Left lung (tissue), 10 donors: ENCODE data around the gene KATNAL1. TPM values are rescaled to one million over a fixed set of nuclear protein-coding genes. Genes with fewer than 3 reads are reported as not detected.

Experiments used
- ATAC-seq: fragments of 200-7000 bp; cut with Tn5 transposase; one replicate; pipeline ENCODE4 v1.9.1; 2020; ENCODE audit warnings: moderate library complexity
- DNase-seq, 4 donors: peaks; one replicate each; pipeline ENCODE4 v3.0.0-alpha.2; 2013 to 2020
- H3K27ac ChIP-seq, 2 donors: fragments of 200-600 bp; sonication (generic) in 1 of 2; one replicate each; pipeline versions ENCODE4 v1.5.0 to v1.8.0; 2020 to 2021
- H3K27me3 ChIP-seq, 2 donors: fragments of 200-600 bp; sonication (generic) in 1 of 2; one replicate each; pipeline versions ENCODE4 v1.5.0 to v1.8.0; 2020 to 2021
- H3K36me3 ChIP-seq, 2 donors: fragments of 200-600 bp; sonication (generic) in 1 of 2; one replicate each; pipeline versions ENCODE4 v1.5.0 to v1.8.0; 2020 to 2021
- H3K4me1 ChIP-seq, 2 donors: fragments of 200-600 bp; one replicate each; pipeline ENCODE4 v1.8.0; 2021
- H3K4me3 ChIP-seq, 2 donors: fragments of 200-600 bp; sonication (generic) in 1 of 2; one replicate each; pipeline versions ENCODE4 v1.5.0 to v1.8.0; 2020 to 2021; ENCODE audit warnings: mild to moderate bottlenecking in 1 of 2
- H3K9me3 ChIP-seq, 2 donors: fragments of 200-600 bp; sonication (generic) in 1 of 2; one replicate each; pipeline versions ENCODE4 v1.5.0 to v1.8.0; 2020 to 2021
- intact Hi-C, 2 donors: fragments of 100-400 bp; cut with DNase I; formaldehyde crosslinking; loops; one replicate each; pipeline versions ENCODE4 v1.11.2 to v1.14.2; 2022
- polyA plus RNA-seq, 6 donors: library from polyadenylated mRNA; unstranded; fragments of 120-200 nt; gene quantifications; one replicate each; pipeline ENCODE4 v1.2.1, GENCODE V29; 2013; ENCODE audit not compliant: insufficient read length in 6 of 6
- total RNA-seq, 2 donors: library from RNA; stranded (reverse); fragmentation: NEBNext Ultra II Directional; extraction: Animal tissue kit (Norgen Biotek cat#: 25700); gene quantifications; one replicate each; pipeline ENCODE4 v1.2.1, GENCODE V29; 2021
- TF ChIP-seq, protein P1 (sequence below), 2 donors: fragments of 200-600 bp; sonication (generic) in 1 of 2; IDR thresholded peaks; one replicate each; pipeline versions ENCODE4 v1.5.0 to v1.8.0; 2021; ENCODE audit warnings: antibody characterized with exemption in 2 of 2
- donor health status: DM: no; HTN: yes; CAD: no.
- donor health status: DM: no; HTN: no; CAD: no.

KATNAL1 gene
- total and polyA plus RNA-seq, 8 donors = 13.9 to 24.9 (median 16.2) TPM

DNA sequence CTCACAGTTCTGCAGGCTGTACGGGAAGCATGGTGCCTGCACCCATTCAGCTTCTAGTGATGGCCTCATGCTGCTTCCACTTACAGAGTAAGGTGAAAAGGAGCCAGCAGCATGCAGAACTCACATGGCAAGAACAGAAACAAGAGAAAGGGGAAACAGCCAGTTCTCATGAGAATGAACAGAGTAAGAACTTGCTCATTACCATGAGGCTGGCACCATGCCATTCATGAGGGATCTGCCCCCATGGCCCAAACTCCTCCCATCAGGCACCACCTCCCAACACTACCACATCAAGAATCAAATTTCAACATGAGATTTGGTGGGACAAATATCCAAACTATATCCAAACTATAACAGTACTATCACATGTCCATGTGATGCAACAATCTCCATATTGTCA lies 72.1 kb downstream of the KATNAL1 start:
- H3K36me3 ChIP-seq = peaks cover 0 to 17% of the 10 kb centered on the region in 2 donors
- H3K9me3 ChIP-seq = no peaks in the 10 kb centered on the region
- no peaks in the 10 kb centered on the region for H3K27me3 ChIP-seq
- TF ChIP-seq, protein P1, sequence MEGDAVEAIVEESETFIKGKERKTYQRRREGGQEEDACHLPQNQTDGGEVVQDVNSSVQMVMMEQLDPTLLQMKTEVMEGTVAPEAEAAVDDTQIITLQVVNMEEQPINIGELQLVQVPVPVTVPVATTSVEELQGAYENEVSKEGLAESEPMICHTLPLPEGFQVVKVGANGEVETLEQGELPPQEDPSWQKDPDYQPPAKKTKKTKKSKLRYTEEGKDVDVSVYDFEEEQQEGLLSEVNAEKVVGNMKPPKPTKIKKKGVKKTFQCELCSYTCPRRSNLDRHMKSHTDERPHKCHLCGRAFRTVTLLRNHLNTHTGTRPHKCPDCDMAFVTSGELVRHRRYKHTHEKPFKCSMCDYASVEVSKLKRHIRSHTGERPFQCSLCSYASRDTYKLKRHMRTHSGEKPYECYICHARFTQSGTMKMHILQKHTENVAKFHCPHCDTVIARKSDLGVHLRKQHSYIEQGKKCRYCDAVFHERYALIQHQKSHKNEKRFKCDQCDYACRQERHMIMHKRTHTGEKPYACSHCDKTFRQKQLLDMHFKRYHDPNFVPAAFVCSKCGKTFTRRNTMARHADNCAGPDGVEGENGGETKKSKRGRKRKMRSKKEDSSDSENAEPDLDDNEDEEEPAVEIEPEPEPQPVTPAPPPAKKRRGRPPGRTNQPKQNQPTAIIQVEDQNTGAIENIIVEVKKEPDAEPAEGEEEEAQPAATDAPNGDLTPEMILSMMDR (IDR thresholded peaks at IDR 0.05) = no peak
- DNase-seq (no peak), ATAC-seq (no peak)
- H3K27ac ChIP-seq = no peak overlapping the region
- intact Hi-C loops = no loop called here
- no peaks in the 10 kb centered on the region for H3K4me1 ChIP-seq
- no peak overlapping the region for H3K4me3 ChIP-seq

DNA sequence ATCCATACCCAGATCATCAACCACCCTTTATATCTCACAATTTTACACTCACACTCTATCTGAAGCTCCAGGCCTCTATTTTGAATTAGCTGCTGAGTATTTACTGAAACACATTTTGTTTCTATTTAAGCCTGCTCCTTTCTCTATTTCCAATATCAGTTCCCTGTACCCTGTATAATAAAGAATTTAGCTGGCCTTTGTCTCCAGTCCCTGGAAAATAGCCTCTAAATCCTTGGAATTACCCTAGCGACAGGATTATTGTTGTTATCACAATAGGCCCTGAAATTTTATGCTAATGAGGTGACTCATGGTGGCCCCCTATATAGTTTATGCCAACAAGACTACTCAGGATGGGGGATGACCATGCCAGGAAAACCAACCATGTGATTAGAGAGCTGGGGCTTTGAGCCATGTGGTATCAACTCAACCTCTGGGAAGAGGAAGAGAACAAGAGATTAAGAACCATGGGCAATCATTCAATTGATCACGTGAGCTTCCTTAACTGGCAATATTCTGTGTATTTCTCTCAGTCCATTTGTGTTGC lies 72.7 kb downstream of the KATNAL1 start:
- Histone ChIP-seq H3K36me3 (peaks cover 0 to 15% of the 10 kb centered on the region in 2 donors), H3K27ac (no peak overlapping the region), H3K27me3 (no peaks in the 10 kb centered on the region), H3K9me3 (no peaks in the 10 kb centered on the region), H3K4me1 (no peaks in the 10 kb centered on the region), H3K4me3 (no peak overlapping the region)
- DNase-seq = no peak
- TF ChIP-seq, protein P1 (IDR thresholded peaks at IDR 0.05) = no peak
- ATAC-seq = no peak
- intact Hi-C loops = no loop called here

DNA sequence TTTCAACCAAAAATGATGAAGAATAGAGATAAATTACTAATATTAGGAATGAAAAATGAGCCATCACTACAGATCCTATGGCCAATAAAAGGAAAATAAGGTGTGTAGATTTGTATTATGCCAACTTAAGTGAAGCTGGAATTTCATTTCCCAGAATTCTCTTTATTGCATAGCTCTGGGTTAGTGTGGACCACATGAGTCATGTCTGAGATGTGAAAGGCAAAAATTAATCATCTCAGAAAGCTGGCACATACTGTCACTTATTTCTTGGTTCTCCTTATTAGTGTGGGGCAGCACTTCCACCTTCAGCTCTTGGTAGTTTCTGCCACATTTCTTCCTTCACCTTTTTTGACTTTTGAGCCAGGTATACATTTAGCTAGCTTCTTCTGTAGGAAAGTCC lies 82.6 kb downstream of the KATNAL1 start:
- intact Hi-C loops = no loop called here
- Histone ChIP-seq H3K4me3 (no peak overlapping the region), H3K9me3 (peaks cover 5 to 16% of the 10 kb centered on the region in 2 donors), H3K27ac (no peak overlapping the region), H3K36me3 (peaks cover 0 to 55% of the 10 kb centered on the region in 2 donors), H3K4me1 (no peaks in the 10 kb centered on the region), H3K27me3 (no peaks in the 10 kb centered on the region)
- TF ChIP-seq, protein P1 (IDR thresholded peaks at IDR 0.05) = no peak
- ATAC-seq = peak; percentile 21
- DNase-seq = no peak

DNA sequence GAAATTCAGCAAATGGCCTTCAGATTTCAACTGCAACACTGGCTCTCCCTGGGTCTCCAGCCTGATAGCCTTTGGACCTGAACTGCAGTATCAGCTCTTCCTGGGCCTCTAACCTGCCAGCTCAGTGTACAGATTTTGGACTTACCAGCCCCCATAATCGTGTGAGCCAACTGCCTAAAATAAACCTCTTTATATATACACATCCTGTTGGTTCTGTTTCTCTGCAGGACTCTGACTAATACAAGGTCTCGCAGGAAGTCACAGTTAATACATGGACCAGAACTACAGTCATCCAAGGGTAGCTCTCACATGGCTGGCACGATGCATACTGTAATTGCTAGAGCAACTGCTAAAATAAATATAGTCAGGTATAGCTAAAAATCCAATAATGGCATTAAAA lies 85.1 kb downstream of the KATNAL1 start:
- no peak for ATAC-seq

DNA sequence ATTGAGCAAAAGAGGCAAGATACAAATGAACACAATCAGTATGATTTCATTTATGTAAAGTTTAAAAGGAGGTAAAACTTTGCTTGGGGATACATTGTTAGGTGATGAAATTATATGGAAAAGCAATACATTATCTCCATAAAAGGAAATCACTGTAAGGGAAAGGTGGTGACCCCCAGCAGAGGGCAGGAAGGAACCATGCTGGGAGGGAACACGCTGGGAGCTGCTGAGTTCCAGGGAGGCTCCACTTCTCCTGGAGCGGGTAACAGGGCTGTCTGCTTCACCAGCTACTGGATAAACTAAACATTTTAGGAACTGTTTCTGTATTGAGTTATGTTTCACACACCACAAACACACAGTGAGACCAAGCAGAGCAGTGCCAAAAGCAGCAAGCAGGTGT lies 91.2 kb downstream of the KATNAL1 start:
- Histone ChIP-seq H3K4me3 (no peak overlapping the region), H3K27ac (no peak overlapping the region), H3K36me3 (peaks cover 0 to 12% of the 10 kb centered on the region in 2 donors), H3K27me3 (no peaks in the 10 kb centered on the region), H3K4me1 (no peaks in the 10 kb centered on the region), H3K9me3 (no peaks in the 10 kb centered on the region)
- ATAC-seq = no peak
- TF ChIP-seq, protein P1 (IDR thresholded peaks at IDR 0.05) = no peak
- intact Hi-C loops = no loop called here
- DNase-seq = no peak

More for the DNA sequence above, 85.1 kb downstream of the KATNAL1 start:
- no peaks in the 10 kb centered on the region for H3K4me1 ChIP-seq
- peaks cover 5 to 16% of the 10 kb centered on the region in 2 donors for H3K9me3 ChIP-seq
- H3K27ac ChIP-seq = no peak overlapping the region
- no peak for DNase-seq
- TF ChIP-seq, protein P1 (IDR thresholded peaks at IDR 0.05) = no peak
- no peak overlapping the region for H3K4me3 ChIP-seq
- H3K27me3 ChIP-seq = no peaks in the 10 kb centered on the region
- H3K36me3 ChIP-seq = peaks cover 0 to 39% of the 10 kb centered on the region in 2 donors
- intact Hi-C loops = no loop called here
